Right lobe of liver (tissue), 6 donors: ENCODE results near the gene S1PR2. TPM values are rescaled to one million over a fixed set of nuclear protein-coding genes. Genes with fewer than 3 reads are reported as not detected.

Experiments
- ATAC-seq, 4 donors: fragments of 200-7000 bp; cut with Tn5 transposase; one replicate each; pipeline ENCODE4 v1.9.1; 2020; ENCODE audit warnings: mild to moderate bottlenecking in 4 of 4, moderate library complexity in 4 of 4
- DNase-seq, 3 donors: peaks; one replicate each; pipeline ENCODE4 v3.0.0-alpha.2; 2020
- H3K27ac ChIP-seq, 3 donors: fragments of 200-600 bp; one replicate each; pipeline ENCODE4 v1.8.0; 2022
- H3K27me3 ChIP-seq, 2 donors: fragments of 200-600 bp; one replicate each; pipeline ENCODE4 v1.8.0; 2022
- H3K36me3 ChIP-seq, 4 donors: fragments of 200-600 bp; sonication (generic) in 1 of 4; one replicate each; pipeline versions ENCODE4 v1.5.1 to v1.8.0; 2017 to 2022; ENCODE audit warnings: control low read depth in 1 of 4
- H3K4me1 ChIP-seq, 4 donors: fragments of 200-600 bp; sonication (generic) in 1 of 4; one replicate each; pipeline versions ENCODE4 v1.5.1 to v1.8.0; 2017 to 2022; ENCODE audit warnings: control low read depth in 1 of 4
- H3K4me3 ChIP-seq, 3 donors: fragments of 200-600 bp; one replicate each; pipeline ENCODE4 v1.8.0; 2022
- H3K9me3 ChIP-seq, 4 donors: fragments of 200-600 bp; sonication (generic) in 1 of 4; one replicate each; pipeline versions ENCODE4 v1.5.1 to v1.8.0; 2017 to 2022; ENCODE audit warnings: control low read depth in 1 of 4
- CTCF ChIP-seq, 4 donors: fragments of 200-600 bp in 3 of 4; fragments of 450-650 bp in 1 of 4; IDR thresholded peaks; one replicate each; pipeline versions ENCODE4 v1.5.1 to v1.8.0; 2016 to 2022; ENCODE audit warnings: antibody characterized with exemption in 4 of 4, mild to moderate bottlenecking in 2 of 4
- POLR2A ChIP-seq: fragments of 450-650 bp; IDR thresholded peaks from one replicate; pipeline ENCODE4 v1.6.1; 2017; ENCODE audit warnings: antibody characterized with exemption, mild to moderate bottlenecking
- WGBS: methylation state at CpG from one replicate; pipeline ENCODE4 v1.1.6; 2018; ENCODE audit warnings: low coverage, low lambda C conversion rate; ENCODE audit not compliant: insufficient coverage; ENCODE audit errors: missing lambda C conversion rate; 5-methylcytosine and 5-hydroxymethylcytosine counted together
- intact Hi-C, 2 donors: fragments of 100-400 bp; cut with DNase I; formaldehyde crosslinking; loops; one replicate each; pipeline versions ENCODE4 v1.11.2 to v1.14.1; 2022
- total RNA-seq, 6 experiments: library from RNA; depleted of rRNA in 2 of 6; stranded (reverse); fragments of >200 nt in 2 of 6; fragmentation: NEBNext Ultra II Directional in 3 of 6; extraction: Animal tissue kit (Norgen Biotek cat#: 25700) in 3 of 6; gene quantifications; one replicate each; pipeline versions ENCODE4 v1.1.0 to v1.2.4, GENCODE V29; 2016 to 2023
- donor health status: DM: no; HTN: yes; CAD: no.
- donor health status: DM: no; HTN: no; CAD: no.
- donor health status: DM: no; HTN: no; CAD: no.
- donor health status: DM: no; HTN: yes; CAD: no.
- donor health status: DM: no; HTN: yes; CAD: no.

S1PR2 gene
- total RNA-seq, 6 experiments from 2014 or later, result 1.7 to 6.6 (median 4.1) TPM

- H3K4me3 ChIP-seq, result peak overlapping the region; percentile 76 to 78 (median 77)
- no peaks in the 10 kb centered on the region for H3K9me3 ChIP-seq
- DNase-seq (no peak), ATAC-seq (no peak)
- intact Hi-C loops, result no loop called here
- no peaks in the 10 kb centered on the region for H3K36me3 ChIP-seq
- peak overlapping the region in 1 of 3 donors; percentile 53 for H3K27ac ChIP-seq
- H3K4me1 ChIP-seq, result peaks cover 0 to 24% (median 5%) of the 10 kb centered on the region in 4 donors
- H3K27me3 ChIP-seq, result no peaks in the 10 kb centered on the region
- TF ChIP-seq CTCF (IDR thresholded peaks at IDR 0.05) (no peak), POLR2A (no peak)
- 24% methylated on average over 6 of the region's 6 CpGs for WGBS
These were observed 36.0 kb downstream of the S1PR2 start for GRCh38 chr19:10195199-10195519.

- Histone ChIP-seq H3K4me1 (peaks cover 0 to 24% (median 5%) of the 10 kb centered on the region in 4 donors), H3K9me3 (no peaks in the 10 kb centered on the region), H3K4me3 (peak within 1 kb of the TSS; percentile 76 to 78 (median 77)), H3K27me3 (no peaks in the 10 kb centered on the region), H3K27ac (peak within 1 kb of the TSS; percentile 40 to 53 (median 47)), H3K36me3 (no peaks in the 10 kb centered on the region)
- TF ChIP-seq POLR2A (peak; percentile 78), CTCF (IDR thresholded peaks at IDR 0.05) (no peak)
- DNase-seq (peak; percentile 95 to 96 (median 96)), ATAC-seq (peak; percentile 95 to 98 (median 96))
- intact Hi-C loops, result no loop called here
- 0% methylated on average over 7 of the region's 71 CpGs for WGBS
These were observed 36.5 kb downstream of the S1PR2 start, which contains the start of gene DNMT1 for GRCh38 chr19:10194500-10195198. TSS of gene DNMT1 (minus strand) at chr19:10194953. CDS start at chr19:10194899, 54 bp downstream.

GRCh38 chr19:10193790-10194499 is 37.2 kb downstream of the S1PR2 start:
- Histone ChIP-seq H3K27ac (peak overlapping the region; percentile 40 to 53 (median 47)), H3K27me3 (no peaks in the 10 kb centered on the region), H3K9me3 (no peaks in the 10 kb centered on the region), H3K4me3 (peak overlapping the region; percentile 76 to 78 (median 77)), H3K4me1 (peaks cover 0 to 24% (median 5%) of the 10 kb centered on the region in 4 donors), H3K36me3 (no peaks in the 10 kb centered on the region)
- intact Hi-C loops, result no loop called here
- peak; percentile 2 to 39 (median 5) for ATAC-seq
- no peak for DNase-seq
- WGBS, result 0% methylated on average over 11 of the region's 30 CpGs
- TF ChIP-seq POLR2A, result no peak
- no peak for TF ChIP-seq CTCF (IDR thresholded peaks at IDR 0.05)

GRCh38 chr19:10192922-10193321 is 38.2 kb downstream of the S1PR2 start:
- Histone ChIP-seq H3K27me3 (no peaks in the 10 kb centered on the region), H3K36me3 (no peaks in the 10 kb centered on the region), H3K27ac (no peak overlapping the region), H3K4me3 (no peak overlapping the region), H3K4me1 (peaks cover 0 to 24% (median 5%) of the 10 kb centered on the region in 4 donors), H3K9me3 (no peaks in the 10 kb centered on the region)
- intact Hi-C loops, result no loop called here
- 80% methylated on average over 5 of the region's 6 CpGs for WGBS
- ATAC-seq (no peak), DNase-seq (no peak)
- TF ChIP-seq POLR2A (no peak), CTCF (IDR thresholded peaks at IDR 0.05) (no peak)
